K562 (cell line): ENCODE data around the gene SLC39A13. TPM values are rescaled to one million over a fixed set of nuclear protein-coding genes. Genes with fewer than 3 reads are reported as not detected.
A peak's percentile ranks its signal among the peaks of the same experiment; 100 is the strongest.

Experiments
- ARID1B ChIP-seq: fragments of 450-650 bp; IDR thresholded peaks from 2 replicates; pipeline ENCODE4 v1.6.1; 2016; ENCODE audit warnings: antibody characterized with exemption, mild to moderate bottlenecking, inconsistent platforms
- HLTF ChIP-seq: fragments of 450-650 bp; IDR thresholded peaks from 2 replicates; pipeline ENCODE4 v1.6.1; 2016
- NCOA4 ChIP-seq: fragments of 450-650 bp; IDR thresholded peaks from 2 replicates; pipeline ENCODE4 v1.6.1; 2018; ENCODE audit warnings: mild to moderate bottlenecking; ENCODE audit not compliant: partially characterized antibody
- POU5F1 ChIP-seq: fragments of 150-350 bp; IDR thresholded peaks from 2 replicates; pipeline ENCODE4 v1.6.1; 2014; ENCODE audit warnings: borderline replicate concordance, low read length, low read depth, mild to moderate bottlenecking; ENCODE audit not compliant: partially characterized antibody
- RCOR1 ChIP-seq, 2 experiments: IDR thresholded peaks; 2 replicates each; pipeline ENCODE4 v1.6.1; 2012; ENCODE audit warnings: low read depth in 2 of 2, low read length in 2 of 2, borderline replicate concordance in 1 of 2, improper control_type of control experiment in 1 of 2
- SMAD4 ChIP-seq: fragments of 250-450 bp; sonication (Bioruptor Pico); conservative IDR thresholded peaks from 2 replicates; pipeline ENCODE4 v1.8.0; 2021; ENCODE audit warnings: inconsistent platforms, mild to moderate bottlenecking, moderate library complexity
- TFAM ChIP-seq: fragments of 250-450 bp; sonication (Bioruptor Pico); conservative IDR thresholded peaks from 2 replicates; pipeline ENCODE4 v1.5.0; 2021; ENCODE audit warnings: mild to moderate bottlenecking, moderate library complexity
- ZNF24 ChIP-seq: fragments of 450-650 bp; IDR thresholded peaks from 2 replicates; pipeline ENCODE4 v1.6.1; 2016
- ZNF583 ChIP-seq: fragments of 250-450 bp; sonication (Bioruptor Pico); IDR thresholded peaks from 2 replicates; pipeline ENCODE4 v1.4.0; 2020
- polyA plus RNA-seq, 8 experiments: library from polyadenylated mRNA; depleted of rRNA in 4 of 8; stranded (reverse) in 5 of 8; unstranded in 3 of 8; fragments of >200 nt; fragmentation: Nextera tagmentation in 2 of 8; fragmentation: Illumina TruSeq in 1 of 8; extraction: Ambion mirVana in 2 of 8; extraction: Trizol in 1 of 8; gene quantifications; 2 replicates each; pipeline versions ENCODE4 v1.2.1 to v1.2.3, GENCODE V29; 2011 to 2014; ENCODE audit warnings: inconsistent platforms in 1 of 8, missing spikeins in 1 of 8
- total RNA-seq, 7 experiments: library from RNA; depleted of rRNA in 6 of 7; stranded (reverse); fragments of >200 nt in 6 of 7; fragmentation: Illumina TruSeq in 2 of 7; extraction: Trizol in 2 of 7; gene quantifications; 2 replicates each; pipeline versions ENCODE4 v1.2.1 to v1.2.3, GENCODE V29; 2011 to 2021; ENCODE audit warnings: low replicate concordance in 1 of 7
- TF ChIP-seq, protein P1 (sequence below), 2 experiments: fragments of 450-650 bp in 1 of 2; sonication (generic) in 1 of 2; formaldehyde crosslinking in 1 of 2; IDR thresholded peaks; 2 replicates each; pipeline versions ENCODE4 v1.7.1 to v1.9.0; 2016 to 2022; ENCODE audit warnings: inconsistent platforms in 1 of 2, mild to moderate bottlenecking in 1 of 2, missing genetic modification reagents in 1 of 2
- TF ChIP-seq, protein P2 (sequence below): fragments of 250-450 bp; sonication (Bioruptor Pico); IDR thresholded peaks from 2 replicates; pipeline ENCODE4 v1.4.0; 2020; ENCODE audit warnings: mild to moderate bottlenecking
- TF ChIP-seq, protein P3 (sequence below): fragments of 250-450 bp; sonication (Bioruptor Pico); IDR thresholded peaks from 2 replicates; pipeline ENCODE4 v1.8.0; 2022; ENCODE audit warnings: moderate library complexity, mild to moderate bottlenecking, inconsistent platforms
- TF ChIP-seq, protein P4 (sequence below): fragments of 450-650 bp; formaldehyde crosslinking; IDR thresholded peaks from 2 replicates; pipeline ENCODE4 v1.4.0; 2020; ENCODE audit warnings: mild to moderate bottlenecking, moderate library complexity

Gene SLC39A13
- total and polyA plus RNA-seq, 9 of the 15 experiments (the other 6 are each of a cell fraction or from before 2014, with no cell fraction given), result 0.17 to 15.9 (median 3.2) TPM

DNA sequence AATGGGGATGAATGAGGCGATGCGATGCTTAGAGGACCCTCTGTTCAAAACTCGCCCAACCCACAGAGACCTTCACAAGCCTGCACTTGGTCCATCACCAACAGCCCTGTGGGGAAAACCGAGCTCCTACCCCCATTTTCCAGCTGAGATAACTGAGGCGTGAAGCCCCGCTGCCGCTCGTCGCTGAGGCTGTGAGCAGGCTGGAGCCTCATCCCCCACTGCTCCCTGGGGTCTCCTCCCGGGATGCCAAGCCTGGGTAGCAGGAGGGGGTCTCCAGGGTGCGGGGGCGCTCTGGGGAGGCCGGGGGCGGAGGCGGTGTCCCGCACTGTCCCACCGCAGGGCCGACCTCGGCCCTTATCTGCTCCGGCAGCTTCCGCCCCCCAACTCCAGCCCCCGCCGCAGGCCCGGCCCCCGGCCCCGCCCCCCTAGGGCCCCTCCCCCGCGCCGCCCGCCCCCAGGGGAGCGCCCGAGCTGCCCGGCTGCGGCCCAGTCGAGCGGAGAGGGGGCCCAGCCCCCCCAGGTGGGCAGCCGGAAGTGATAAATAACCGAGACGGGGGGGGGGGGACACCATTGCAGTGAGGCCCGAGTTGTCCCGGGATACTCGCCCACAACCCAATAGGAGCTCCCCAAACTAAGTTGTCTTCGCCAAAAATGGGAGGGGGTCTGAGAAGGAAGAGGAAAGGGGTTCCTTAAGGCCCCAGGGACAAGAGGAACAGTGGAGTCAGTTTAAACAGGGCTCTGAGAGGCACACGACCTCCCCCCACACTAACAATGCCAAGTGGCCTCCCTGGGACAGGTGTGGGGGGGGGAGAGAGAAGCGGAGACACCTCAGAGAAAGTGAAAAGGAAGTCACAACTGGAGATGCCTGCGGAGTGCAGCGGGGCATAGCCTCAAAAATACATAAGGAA, 8.3 kb upstream of the SLC39A13 start (continued):
- TF ChIP-seq, protein P1, sequence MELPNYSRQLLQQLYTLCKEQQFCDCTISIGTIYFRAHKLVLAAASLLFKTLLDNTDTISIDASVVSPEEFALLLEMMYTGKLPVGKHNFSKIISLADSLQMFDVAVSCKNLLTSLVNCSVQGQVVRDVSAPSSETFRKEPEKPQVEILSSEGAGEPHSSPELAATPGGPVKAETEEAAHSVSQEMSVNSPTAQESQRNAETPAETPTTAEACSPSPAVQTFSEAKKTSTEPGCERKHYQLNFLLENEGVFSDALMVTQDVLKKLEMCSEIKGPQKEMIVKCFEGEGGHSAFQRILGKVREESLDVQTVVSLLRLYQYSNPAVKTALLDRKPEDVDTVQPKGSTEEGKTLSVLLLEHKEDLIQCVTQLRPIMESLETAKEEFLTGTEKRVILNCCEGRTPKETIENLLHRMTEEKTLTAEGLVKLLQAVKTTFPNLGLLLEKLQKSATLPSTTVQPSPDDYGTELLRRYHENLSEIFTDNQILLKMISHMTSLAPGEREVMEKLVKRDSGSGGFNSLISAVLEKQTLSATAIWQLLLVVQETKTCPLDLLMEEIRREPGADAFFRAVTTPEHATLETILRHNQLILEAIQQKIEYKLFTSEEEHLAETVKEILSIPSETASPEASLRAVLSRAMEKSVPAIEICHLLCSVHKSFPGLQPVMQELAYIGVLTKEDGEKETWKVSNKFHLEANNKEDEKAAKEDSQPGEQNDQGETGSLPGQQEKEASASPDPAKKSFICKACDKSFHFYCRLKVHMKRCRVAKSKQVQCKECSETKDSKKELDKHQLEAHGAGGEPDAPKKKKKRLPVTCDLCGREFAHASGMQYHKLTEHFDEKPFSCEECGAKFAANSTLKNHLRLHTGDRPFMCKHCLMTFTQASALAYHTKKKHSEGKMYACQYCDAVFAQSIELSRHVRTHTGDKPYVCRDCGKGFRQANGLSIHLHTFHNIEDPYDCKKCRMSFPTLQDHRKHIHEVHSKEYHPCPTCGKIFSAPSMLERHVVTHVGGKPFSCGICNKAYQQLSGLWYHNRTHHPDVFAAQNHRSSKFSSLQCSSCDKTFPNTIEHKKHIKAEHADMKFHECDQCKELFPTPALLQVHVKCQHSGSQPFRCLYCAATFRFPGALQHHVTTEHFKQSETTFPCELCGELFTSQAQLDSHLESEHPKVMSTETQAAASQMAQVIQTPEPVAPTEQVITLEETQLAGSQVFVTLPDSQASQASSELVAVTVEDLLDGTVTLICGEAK (IDR thresholded peaks at IDR 0.05), result 0 out of 2 replicates have a peak, but pooled peaks have one; percentile 14
- TF ChIP-seq, protein P1 (CRISPR knock-in tag; IDR thresholded peaks at IDR 0.05), result no peak
- TF ChIP-seq ZNF24 (no peak), NCOA4 (peak; percentile 16), POU5F1 (no peak), ARID1B (peak; percentile 79), SMAD4 (CRISPR knock-in tag) (no peak), HLTF (no peak), RCOR1 (IDR thresholded peaks at IDR 0.05; ENCODE audit: borderline replicate concordance in 1 of 2, low read depth in 2 of 2, low read length in 2 of 2) (peak; percentile 35 to 63; a peak in 2 of 4 replicates), ZNF583 (CRISPR knock-in tag) (no peak), TFAM (no peak)
- TF ChIP-seq, protein P2, sequence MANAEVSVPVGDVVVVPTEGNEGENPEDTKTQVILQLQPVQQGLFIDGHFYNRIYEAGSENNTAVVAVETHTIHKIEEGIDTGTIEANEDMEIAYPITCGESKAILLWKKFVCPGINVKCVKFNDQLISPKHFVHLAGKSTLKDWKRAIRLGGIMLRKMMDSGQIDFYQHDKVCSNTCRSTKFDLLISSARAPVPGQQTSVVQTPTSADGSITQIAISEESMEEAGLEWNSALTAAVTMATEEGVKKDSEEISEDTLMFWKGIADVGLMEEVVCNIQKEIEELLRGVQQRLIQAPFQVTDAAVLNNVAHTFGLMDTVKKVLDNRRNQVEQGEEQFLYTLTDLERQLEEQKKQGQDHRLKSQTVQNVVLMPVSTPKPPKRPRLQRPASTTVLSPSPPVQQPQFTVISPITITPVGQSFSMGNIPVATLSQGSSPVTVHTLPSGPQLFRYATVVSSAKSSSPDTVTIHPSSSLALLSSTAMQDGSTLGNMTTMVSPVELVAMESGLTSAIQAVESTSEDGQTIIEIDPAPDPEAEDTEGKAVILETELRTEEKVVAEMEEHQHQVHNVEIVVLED, result no peak
- TF ChIP-seq, protein P3, sequence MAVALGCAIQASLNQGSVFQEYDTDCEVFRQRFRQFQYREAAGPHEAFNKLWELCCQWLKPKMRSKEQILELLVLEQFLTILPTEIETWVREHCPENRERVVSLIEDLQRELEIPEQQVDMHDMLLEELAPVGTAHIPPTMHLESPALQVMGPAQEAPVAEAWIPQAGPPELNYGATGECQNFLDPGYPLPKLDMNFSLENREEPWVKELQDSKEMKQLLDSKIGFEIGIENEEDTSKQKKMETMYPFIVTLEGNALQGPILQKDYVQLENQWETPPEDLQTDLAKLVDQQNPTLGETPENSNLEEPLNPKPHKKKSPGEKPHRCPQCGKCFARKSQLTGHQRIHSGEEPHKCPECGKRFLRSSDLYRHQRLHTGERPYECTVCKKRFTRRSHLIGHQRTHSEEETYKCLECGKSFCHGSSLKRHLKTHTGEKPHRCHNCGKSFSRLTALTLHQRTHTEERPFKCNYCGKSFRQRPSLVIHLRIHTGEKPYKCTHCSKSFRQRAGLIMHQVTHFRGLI (CRISPR knock-in tag), result no peak
- TF ChIP-seq, protein P4, sequence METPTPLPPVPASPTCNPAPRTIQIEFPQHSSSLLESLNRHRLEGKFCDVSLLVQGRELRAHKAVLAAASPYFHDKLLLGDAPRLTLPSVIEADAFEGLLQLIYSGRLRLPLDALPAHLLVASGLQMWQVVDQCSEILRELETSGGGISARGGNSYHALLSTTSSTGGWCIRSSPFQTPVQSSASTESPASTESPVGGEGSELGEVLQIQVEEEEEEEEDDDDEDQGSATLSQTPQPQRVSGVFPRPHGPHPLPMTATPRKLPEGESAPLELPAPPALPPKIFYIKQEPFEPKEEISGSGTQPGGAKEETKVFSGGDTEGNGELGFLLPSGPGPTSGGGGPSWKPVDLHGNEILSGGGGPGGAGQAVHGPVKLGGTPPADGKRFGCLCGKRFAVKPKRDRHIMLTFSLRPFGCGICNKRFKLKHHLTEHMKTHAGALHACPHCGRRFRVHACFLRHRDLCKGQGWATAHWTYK (CRISPR knock-in tag), result peak; percentile 17; the same call in 1 of the 2 replicates
